Astrocyte (in vitro differentiated cells and primary cell): ENCODE data around the gene PAGE2.

ENCODE experiments used
- CTCF ChIP-seq: IDR thresholded peaks from 2 replicates; pipeline ENCODE4 v1.5.1; 2011; ENCODE audit warnings: low read depth, mild to moderate bottlenecking, inconsistent platforms, low read length, moderate library complexity; ENCODE audit not compliant: insufficient read depth
- EZH2 ChIP-seq: IDR thresholded peaks from 2 replicates; pipeline ENCODE4 v1.6.1; 2012; ENCODE audit warnings: mild to moderate bottlenecking, low read length, inconsistent platforms; ENCODE audit not compliant: insufficient read depth

GRCh38 chrX:55039471-55039870 is 49.3 kb upstream of the PAGE2 start:
- no peak for TF ChIP-seq CTCF
- no peak for TF ChIP-seq EZH2
